ENCODE measurements around the gene UBAC2. TPM values are rescaled to one million over a fixed set of nuclear protein-coding genes. Genes with fewer than 3 reads are reported as not detected.

Gene UBAC2
- total RNA-seq, 1 donor from 2014 or later = 57.7 TPM

DNA sequence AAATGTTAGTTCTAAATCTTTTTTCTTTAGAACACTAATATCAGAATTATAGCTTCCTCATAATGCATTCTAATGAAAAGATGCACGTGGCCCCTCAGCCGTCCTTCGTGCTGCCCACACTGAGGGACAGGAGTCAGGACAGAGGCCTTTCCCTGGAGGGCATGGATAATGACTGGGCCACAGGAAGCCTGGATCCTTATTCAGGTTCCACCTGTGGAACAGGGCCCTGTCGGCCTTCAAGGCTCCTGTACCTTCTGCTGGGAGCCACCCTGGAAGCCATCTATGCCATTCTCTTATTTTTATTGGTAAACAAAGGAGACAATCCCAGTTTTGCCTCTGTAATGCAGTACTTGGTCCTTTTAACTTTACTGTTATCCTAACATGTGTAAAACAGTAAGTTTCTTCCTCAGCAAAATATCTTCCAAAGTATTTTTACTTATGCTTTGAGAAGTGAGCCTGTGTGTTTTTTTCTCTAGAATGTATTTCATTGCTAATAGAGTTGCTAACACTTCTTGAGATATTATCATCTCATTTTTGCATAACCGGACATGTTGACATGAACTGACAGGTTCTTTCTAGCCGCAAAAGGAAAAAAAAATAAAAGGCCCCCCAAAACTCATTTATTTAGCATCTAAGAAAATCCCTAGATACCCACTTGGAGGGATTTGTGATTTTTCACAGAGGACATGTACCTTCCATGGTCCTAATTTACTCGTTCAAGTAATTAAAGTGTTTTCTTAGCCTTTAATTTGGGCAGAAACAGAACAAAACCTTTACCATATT lies 100.6 kb downstream of the UBAC2 start:
- no peaks in the 10 kb centered on the region for H3K4me1 ChIP-seq
- DNase-seq (ENCODE audit: extremely low spot score in 2 of 2) = no peak

DNA sequence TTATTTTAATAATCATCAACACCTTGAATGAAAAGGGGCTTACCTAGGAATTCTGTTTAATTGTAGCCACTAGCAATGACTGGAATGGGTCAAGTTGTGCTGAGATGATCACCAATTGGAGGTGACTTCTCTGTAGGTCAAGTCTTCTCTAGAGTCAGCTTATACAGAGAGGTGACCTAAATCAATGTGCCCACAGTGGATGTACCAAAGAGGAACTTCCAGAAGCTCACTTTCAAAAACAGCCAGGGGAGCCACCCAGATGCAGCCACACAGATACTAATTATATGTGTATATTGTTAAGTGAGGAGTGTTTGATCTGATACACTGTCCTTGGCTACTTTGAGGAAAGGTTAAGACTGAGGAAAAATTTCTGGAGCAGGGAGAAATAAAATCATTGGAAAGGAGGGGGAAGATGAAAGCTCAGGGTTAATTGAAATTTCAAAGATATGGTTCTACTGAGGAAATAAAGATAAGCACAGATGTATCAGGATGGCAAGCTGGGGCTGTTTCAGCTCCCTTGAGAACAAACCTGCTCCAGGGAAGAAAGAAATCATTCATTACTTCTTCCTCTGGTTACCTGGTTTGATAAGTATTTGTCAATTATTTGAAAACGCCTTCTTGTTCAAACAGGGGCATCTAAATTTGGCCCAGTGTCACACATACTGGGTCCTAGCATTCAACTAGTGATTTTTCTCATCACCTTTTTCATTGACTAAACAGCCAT lies 101.4 kb downstream of the UBAC2 start:
- DNase-seq (ENCODE audit: extremely low spot score in 2 of 2) = no peak

More for the DNA sequence above, 100.6 kb downstream of the UBAC2 start:
- H3K36me3 ChIP-seq = no peaks in the 10 kb centered on the region
- H3K9me3 ChIP-seq = no peaks in the 10 kb centered on the region
- no peaks in the 10 kb centered on the region for H3K27me3 ChIP-seq
- H3K4me3 ChIP-seq = no peak overlapping the region
- H3K27ac ChIP-seq = peak overlapping the region; percentile 0
- TF ChIP-seq POLR2AphosphoS5 (IDR thresholded peaks at IDR 0.05; ENCODE audit: insufficient read depth in 1 of 2, low read depth in 1 of 2) (no peak), POLR2A (IDR thresholded peaks at IDR 0.05) (no peak)
- TF ChIP-seq, protein P1, sequence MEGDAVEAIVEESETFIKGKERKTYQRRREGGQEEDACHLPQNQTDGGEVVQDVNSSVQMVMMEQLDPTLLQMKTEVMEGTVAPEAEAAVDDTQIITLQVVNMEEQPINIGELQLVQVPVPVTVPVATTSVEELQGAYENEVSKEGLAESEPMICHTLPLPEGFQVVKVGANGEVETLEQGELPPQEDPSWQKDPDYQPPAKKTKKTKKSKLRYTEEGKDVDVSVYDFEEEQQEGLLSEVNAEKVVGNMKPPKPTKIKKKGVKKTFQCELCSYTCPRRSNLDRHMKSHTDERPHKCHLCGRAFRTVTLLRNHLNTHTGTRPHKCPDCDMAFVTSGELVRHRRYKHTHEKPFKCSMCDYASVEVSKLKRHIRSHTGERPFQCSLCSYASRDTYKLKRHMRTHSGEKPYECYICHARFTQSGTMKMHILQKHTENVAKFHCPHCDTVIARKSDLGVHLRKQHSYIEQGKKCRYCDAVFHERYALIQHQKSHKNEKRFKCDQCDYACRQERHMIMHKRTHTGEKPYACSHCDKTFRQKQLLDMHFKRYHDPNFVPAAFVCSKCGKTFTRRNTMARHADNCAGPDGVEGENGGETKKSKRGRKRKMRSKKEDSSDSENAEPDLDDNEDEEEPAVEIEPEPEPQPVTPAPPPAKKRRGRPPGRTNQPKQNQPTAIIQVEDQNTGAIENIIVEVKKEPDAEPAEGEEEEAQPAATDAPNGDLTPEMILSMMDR (IDR thresholded peaks at IDR 0.05) = no peak
- intact Hi-C loops (cut with DNase I) = no loop called here

DNA sequence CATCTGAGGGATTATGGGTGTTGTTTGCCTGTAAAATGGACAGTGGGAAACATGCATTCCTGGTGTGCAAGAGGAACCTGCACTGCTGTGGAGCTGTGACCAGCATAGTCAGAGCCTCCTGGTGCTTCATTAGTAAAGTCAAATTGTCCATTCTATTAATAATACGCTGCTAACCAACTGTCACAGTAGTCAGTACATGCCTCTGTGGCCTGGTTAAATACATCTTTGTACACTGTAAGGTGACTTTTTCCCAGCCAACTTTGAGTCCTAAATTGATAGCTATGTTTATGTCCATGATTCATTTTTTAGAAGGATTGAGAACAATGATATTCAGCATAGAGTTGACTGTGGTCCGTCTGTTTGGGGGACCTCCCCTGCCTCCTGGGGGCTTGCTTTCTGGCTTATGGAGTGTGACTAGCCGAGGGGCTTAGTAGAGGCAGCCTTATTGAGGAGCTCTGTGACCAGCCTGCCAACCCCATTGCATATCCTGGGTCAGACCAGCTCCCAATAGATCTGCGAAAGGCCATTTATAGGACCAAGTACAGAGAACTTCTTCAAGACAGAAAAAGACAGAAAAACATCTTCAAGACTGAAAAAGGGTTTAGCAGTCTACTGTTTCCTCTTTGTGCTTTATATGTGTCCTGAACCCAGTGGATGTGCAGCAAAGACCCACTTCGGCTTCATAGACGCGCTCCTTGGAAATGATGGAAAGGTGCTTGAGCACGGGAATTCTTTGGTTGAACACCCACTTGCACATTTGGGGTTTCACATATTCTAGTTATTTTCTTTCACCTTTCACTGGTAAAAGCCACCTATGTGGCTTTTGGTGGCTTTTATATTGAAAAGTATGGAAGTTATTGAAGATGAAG lies 102.2 kb downstream of the UBAC2 start:
- TF ChIP-seq, protein P1 (IDR thresholded peaks at IDR 0.05) = no peak
- TF ChIP-seq POLR2AphosphoS5 (IDR thresholded peaks at IDR 0.05; ENCODE audit: insufficient read depth in 1 of 2, low read depth in 1 of 2) (no peak), POLR2A (IDR thresholded peaks at IDR 0.05) (no peak)
- H3K27ac ChIP-seq = no peak overlapping the region
- intact Hi-C loops (cut with DNase I) = no loop called here
- H3K4me3 ChIP-seq = no peak overlapping the region
- no peaks in the 10 kb centered on the region for H3K27me3 ChIP-seq
- H3K4me1 ChIP-seq = peaks cover 4% of the 10 kb centered on the region
- H3K9me3 ChIP-seq = no peaks in the 10 kb centered on the region
- no peak for DNase-seq (ENCODE audit: extremely low spot score in 2 of 2)
- no peaks in the 10 kb centered on the region for H3K36me3 ChIP-seq

More for the DNA sequence above, 101.4 kb downstream of the UBAC2 start:
- Histone ChIP-seq H3K4me3 (no peak overlapping the region), H3K36me3 (no peaks in the 10 kb centered on the region), H3K9me3 (no peaks in the 10 kb centered on the region), H3K4me1 (no peaks in the 10 kb centered on the region), H3K27ac (peak overlapping the region; percentile 0), H3K27me3 (no peaks in the 10 kb centered on the region)
- intact Hi-C loops (cut with DNase I) = no loop called here
- TF ChIP-seq POLR2AphosphoS5 (IDR thresholded peaks at IDR 0.05; ENCODE audit: insufficient read depth in 1 of 2, low read depth in 1 of 2) = no peak
- no peak for TF ChIP-seq POLR2A (IDR thresholded peaks at IDR 0.05)
- TF ChIP-seq, protein P1 (IDR thresholded peaks at IDR 0.05) = no peak

DNA sequence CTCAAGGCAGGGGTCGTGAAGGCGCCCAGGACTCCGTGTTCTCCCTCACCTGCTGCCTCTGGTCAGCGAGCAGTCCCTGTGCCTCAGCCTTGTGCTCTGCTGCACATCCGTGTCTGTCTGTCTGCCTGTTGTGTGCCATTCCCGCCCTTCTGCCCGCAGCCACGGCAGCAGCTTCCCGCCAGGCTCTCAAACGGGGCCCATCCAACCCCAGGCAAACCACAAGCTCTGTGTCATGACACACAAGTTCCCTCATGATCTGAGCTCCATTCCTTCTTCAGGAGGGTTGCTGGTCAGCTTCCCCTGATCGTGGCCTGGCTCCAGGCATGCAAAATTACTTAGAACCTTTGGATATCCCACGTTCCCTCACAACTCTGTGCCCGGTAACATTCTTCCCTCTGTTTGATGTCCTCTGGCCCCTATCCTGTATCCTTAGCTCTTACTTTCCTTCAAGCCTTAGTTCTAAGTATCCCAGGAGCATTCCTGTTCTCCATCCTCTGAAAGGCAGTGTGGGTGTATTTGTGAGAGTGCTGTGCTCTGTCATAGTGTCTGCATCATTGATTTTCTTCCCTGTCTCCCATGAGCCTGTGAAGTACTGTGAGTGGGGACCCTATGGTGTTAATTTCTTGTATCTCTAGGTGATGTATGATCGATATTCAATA lies 103.3 kb downstream of the UBAC2 start:
- Histone ChIP-seq H3K9me3 (no peaks in the 10 kb centered on the region), H3K36me3 (no peaks in the 10 kb centered on the region), H3K4me3 (peak overlapping the region in 1 of 2 donors; percentile 2), H3K27me3 (no peaks in the 10 kb centered on the region), H3K4me1 (peaks cover 12% of the 10 kb centered on the region), H3K27ac (no peak overlapping the region)
- TF ChIP-seq POLR2A (IDR thresholded peaks at IDR 0.05) (no peak), POLR2AphosphoS5 (IDR thresholded peaks at IDR 0.05; ENCODE audit: insufficient read depth in 1 of 2, low read depth in 1 of 2) (peak in 1 of 2 donors; percentile 14)
- DNase-seq (ENCODE audit: extremely low spot score in 2 of 2) = no peak
- intact Hi-C loops (cut with DNase I) = no loop called here

DNA sequence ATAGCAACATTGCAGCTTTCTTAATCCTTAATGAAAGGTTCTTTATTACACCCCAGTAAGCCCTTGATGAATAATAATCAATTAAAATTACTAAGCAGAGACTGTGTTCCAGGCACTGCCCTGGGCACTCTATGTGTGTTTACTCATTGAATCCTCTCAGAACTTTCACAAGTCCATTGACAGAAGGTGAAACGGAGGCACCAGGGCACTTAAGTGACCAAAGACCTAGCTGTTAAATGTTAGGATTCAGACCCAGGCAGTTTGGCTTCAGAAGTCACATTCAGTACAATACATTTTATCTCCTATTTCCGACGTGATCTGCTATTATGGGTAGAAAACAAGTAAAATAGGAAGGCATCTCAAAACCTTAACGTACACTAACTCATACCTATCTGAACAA lies 103.9 kb downstream of the UBAC2 start:
- TF ChIP-seq, protein P1 (IDR thresholded peaks at IDR 0.05) = no peak
- TF ChIP-seq POLR2A (IDR thresholded peaks at IDR 0.05) (no peak), POLR2AphosphoS5 (IDR thresholded peaks at IDR 0.05; ENCODE audit: insufficient read depth in 1 of 2, low read depth in 1 of 2) (no peak)
- Histone ChIP-seq H3K27ac (no peak overlapping the region), H3K4me3 (peak overlapping the region in 1 of 2 donors; percentile 13), H3K36me3 (no peaks in the 10 kb centered on the region), H3K9me3 (no peaks in the 10 kb centered on the region), H3K27me3 (no peaks in the 10 kb centered on the region), H3K4me1 (peaks cover 12% of the 10 kb centered on the region)
- intact Hi-C loops (cut with DNase I) = no loop called here
- DNase-seq (ENCODE audit: extremely low spot score in 2 of 2) = no peak
